ENCODE measurements around the gene CHST5.

Gene CHST5

DNA sequence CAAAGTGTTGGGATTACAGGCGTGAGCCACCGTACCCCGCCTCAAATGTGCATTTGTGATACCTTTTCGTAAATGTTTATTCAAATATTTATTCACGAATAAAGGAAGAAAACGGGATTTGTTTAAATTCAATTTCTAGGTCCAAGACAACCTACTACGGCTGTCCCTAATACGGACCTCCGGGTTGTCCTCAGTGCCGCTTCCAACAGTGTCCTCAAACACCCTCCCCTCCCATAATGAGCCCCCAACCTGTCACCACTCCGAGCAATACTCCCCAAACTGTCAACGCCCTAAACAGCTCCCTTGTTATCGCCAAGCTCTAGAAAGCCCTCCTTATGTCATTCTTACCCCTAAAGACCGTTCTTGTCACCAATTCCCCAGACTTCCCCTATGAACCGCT lies 29.7 kb upstream of the CHST5 start:
- TF ChIP-seq, protein P1, sequence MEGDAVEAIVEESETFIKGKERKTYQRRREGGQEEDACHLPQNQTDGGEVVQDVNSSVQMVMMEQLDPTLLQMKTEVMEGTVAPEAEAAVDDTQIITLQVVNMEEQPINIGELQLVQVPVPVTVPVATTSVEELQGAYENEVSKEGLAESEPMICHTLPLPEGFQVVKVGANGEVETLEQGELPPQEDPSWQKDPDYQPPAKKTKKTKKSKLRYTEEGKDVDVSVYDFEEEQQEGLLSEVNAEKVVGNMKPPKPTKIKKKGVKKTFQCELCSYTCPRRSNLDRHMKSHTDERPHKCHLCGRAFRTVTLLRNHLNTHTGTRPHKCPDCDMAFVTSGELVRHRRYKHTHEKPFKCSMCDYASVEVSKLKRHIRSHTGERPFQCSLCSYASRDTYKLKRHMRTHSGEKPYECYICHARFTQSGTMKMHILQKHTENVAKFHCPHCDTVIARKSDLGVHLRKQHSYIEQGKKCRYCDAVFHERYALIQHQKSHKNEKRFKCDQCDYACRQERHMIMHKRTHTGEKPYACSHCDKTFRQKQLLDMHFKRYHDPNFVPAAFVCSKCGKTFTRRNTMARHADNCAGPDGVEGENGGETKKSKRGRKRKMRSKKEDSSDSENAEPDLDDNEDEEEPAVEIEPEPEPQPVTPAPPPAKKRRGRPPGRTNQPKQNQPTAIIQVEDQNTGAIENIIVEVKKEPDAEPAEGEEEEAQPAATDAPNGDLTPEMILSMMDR (IDR thresholded peaks at IDR 0.05; ENCODE audit: poor library complexity, severe bottlenecking) = no peak
- ATAC-seq (ENCODE audit: low read depth) = peak; percentile 1; the same call in 1 of the 3 replicates
- Histone ChIP-seq H3K27ac (ENCODE audit: poor library complexity, severe bottlenecking) (peak overlapping the region; percentile 20), H3K36me3 (ENCODE audit: low read depth) (peaks cover 37% of the 10 kb centered on the region), H3K9me3 (ENCODE audit: severe bottlenecking) (no peaks in the 10 kb centered on the region), H3K4me1 (ENCODE audit: insufficient read depth, poor library complexity, severe bottlenecking) (no peaks in the 10 kb centered on the region), H3K4me3 (ENCODE audit: severe bottlenecking) (peak overlapping the region; percentile 71), H3K27me3 (ENCODE audit: insufficient read depth, poor library complexity, severe bottlenecking) (no peaks in the 10 kb centered on the region)
- no peak for DNase-seq (ENCODE audit: low spot score)

DNA sequence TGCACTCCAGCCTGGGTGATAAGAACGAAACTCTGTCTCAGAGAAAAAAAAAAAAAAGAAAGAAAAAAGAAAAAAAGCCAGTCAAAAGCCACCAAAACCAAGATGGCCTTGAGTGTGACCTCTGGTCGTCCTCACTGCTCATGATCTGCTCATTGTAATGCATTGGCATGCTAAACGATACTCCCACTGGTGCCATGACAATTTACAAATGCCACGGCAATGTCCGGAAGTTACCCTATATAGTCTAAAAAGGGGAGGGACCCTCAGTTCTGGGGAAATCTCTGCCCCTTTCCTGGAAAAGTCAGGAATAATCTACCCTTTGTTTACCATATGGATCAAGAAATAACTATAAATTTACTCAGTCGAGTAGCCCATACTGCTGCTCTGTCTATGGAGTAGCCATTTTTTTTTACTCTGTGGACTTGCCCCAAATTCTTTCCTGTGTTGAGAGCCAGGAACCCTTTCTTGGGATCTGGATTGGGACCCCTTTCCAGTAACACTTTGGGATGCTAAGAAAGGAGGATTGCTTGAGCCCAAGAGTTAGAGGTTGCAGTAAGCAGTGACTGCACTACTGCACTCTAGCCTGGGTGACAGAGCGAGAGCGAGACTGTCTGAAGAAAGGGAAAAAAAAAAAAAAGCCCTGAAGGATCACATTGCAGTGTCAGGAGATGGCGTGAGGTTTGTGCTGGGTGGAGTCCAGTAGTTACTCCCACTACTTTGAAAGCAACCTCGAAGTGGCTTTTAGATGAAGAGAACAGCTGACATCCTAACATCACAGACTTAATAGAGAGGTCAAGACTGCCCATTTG lies 23.9 kb upstream of the CHST5 start:
- ATAC-seq (ENCODE audit: low read depth) (no peak), DNase-seq (ENCODE audit: low spot score) (no peak)
- Histone ChIP-seq H3K9me3 (ENCODE audit: severe bottlenecking) (no peaks in the 10 kb centered on the region), H3K27ac (ENCODE audit: poor library complexity, severe bottlenecking) (no peak overlapping the region), H3K4me3 (ENCODE audit: severe bottlenecking) (no peak overlapping the region), H3K27me3 (ENCODE audit: insufficient read depth, poor library complexity, severe bottlenecking) (no peaks in the 10 kb centered on the region), H3K4me1 (ENCODE audit: insufficient read depth, poor library complexity, severe bottlenecking) (peaks cover 4% of the 10 kb centered on the region), H3K36me3 (ENCODE audit: low read depth) (no peaks in the 10 kb centered on the region)
- TF ChIP-seq, protein P1 (IDR thresholded peaks at IDR 0.05; ENCODE audit: poor library complexity, severe bottlenecking) = no peak

DNA sequence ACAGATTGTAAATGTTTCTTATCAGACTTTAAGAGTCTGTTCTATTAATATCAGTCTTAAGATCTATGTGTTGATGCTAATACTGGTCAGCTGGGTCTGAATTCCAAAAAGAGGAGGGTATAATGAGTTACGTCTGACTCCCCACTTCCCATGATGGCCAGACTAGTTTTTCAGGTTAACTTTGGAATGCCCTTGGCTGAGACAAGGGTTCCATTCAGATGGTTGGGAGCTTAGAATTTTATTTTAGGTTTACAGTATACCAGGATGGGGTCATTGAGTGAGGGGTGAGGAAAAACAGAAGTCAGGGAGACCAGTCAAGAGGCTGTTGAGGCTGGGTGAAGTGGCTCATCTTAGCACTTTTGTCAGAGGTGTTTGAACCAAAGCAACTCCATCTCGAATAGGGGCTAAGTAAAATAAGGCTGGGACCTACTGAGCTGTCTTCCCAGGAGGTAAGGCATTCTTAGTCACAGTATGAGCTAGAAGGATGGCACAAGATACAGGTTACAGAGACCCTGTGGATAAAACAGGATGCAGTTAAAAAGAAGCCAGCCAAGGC lies 23.0 kb upstream of the CHST5 start:
- peaks cover 7% of the 10 kb centered on the region for H3K4me1 ChIP-seq (ENCODE audit: insufficient read depth, poor library complexity, severe bottlenecking)
- DNase-seq (ENCODE audit: low spot score) = no peak
- H3K27ac ChIP-seq (ENCODE audit: poor library complexity, severe bottlenecking) = no peak overlapping the region
- H3K27me3 ChIP-seq (ENCODE audit: insufficient read depth, poor library complexity, severe bottlenecking) = no peaks in the 10 kb centered on the region
- no peak overlapping the region for H3K4me3 ChIP-seq (ENCODE audit: severe bottlenecking)
- H3K9me3 ChIP-seq (ENCODE audit: severe bottlenecking) = no peaks in the 10 kb centered on the region
- TF ChIP-seq, protein P1 (IDR thresholded peaks at IDR 0.05; ENCODE audit: poor library complexity, severe bottlenecking) = no peak
- no peaks in the 10 kb centered on the region for H3K36me3 ChIP-seq (ENCODE audit: low read depth)
- ATAC-seq (ENCODE audit: low read depth) = no peak

DNA sequence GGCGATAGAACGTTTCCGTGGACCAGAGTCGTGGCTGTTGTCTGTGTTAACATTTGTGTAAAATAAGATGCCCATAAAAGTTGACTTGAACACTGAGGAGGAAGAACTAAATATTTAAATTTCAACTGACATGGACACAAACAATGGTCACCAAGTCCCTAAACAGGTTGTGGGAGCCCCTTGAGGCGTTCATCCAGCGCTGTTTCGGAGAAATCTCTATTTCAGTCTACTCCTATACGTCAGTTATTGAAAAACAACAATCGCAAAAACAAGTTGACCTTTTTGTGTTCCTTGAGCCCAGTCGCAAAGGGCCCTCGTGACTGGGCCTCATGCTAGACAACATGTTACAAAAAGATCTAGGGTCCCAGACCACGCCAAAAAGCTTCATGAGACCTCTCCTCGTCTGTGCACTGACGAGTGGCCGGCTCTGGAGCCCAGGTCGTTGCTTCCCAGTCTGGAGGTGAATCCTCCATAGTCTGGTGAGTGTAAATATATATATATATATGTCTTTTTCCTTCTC lies 20.6 kb upstream of the CHST5 start:
- Histone ChIP-seq H3K4me3 (ENCODE audit: severe bottlenecking) (peak overlapping the region; percentile 55), H3K9me3 (ENCODE audit: severe bottlenecking) (no peaks in the 10 kb centered on the region), H3K27me3 (ENCODE audit: insufficient read depth, poor library complexity, severe bottlenecking) (no peaks in the 10 kb centered on the region), H3K4me1 (ENCODE audit: insufficient read depth, poor library complexity, severe bottlenecking) (peaks cover 7% of the 10 kb centered on the region), H3K36me3 (ENCODE audit: low read depth) (no peaks in the 10 kb centered on the region), H3K27ac (ENCODE audit: poor library complexity, severe bottlenecking) (peak overlapping the region; percentile 58)
- TF ChIP-seq, protein P1 (IDR thresholded peaks at IDR 0.05; ENCODE audit: poor library complexity, severe bottlenecking) = no peak
- DNase-seq (ENCODE audit: low spot score) (no peak), ATAC-seq (ENCODE audit: low read depth) (no peak)
